ENCODE measurements around the gene NOC2L. TPM values are rescaled to one million over a fixed set of nuclear protein-coding genes. Genes with fewer than 3 reads are reported as not detected.

The NOC2L gene
- total RNA-seq, 4 donors from 2014 or later: 47.4 to 115 (median 74.2) TPM

DNA sequence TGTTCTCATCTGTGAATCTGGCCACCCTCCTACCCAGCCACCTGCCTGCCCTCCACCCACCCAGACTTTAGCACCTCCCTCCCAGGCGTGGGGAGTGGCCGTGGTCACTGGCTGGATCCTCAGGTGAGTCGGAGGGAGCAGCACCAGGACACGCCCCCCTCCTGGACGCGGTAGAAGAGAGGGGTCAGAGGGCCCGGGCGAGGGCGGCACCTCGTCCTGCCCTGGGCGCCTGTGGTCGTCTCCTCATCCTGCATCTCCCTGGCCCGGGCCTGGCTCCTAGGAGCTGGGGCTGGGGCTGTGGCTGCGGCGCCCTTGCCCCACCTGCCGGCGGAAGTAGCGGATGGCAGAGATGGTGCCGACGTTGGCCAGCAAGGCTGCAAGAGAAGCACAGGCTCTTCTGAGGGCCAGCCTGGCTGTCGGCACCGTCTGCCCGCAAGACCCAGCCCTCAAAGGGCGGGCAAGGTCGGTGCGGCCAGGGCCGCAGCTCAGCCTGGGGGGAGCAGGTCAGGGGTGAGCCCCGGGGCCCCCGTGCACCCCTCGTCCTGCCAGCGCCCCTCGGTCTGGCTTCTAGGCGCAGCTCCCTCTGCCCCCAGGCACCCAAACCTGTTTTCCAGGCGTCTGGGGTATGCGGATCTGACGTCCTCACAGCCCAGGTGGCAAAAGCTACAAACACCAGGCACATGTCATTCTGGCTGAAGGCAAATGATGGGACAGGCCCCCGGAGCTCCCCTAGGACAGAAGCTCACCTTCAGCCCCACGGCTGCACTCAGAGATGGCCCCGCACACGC, 17.0 kb upstream of the NOC2L start:
- in situ Hi-C loops (cut with MboI; ENCODE audit: low sequenced_read_pairs in 4 of 4) (no loop called here), intact Hi-C loops (cut with DNase I; ENCODE audit: low total_unique reads) (no loop called here)
- peaks cover 1 to 3% (median 2%) of the 10 kb centered on the region in 3 donors for H3K27me3 ChIP-seq
- peak in 1 of 2 donors; percentile 13 for TF ChIP-seq POLR2A (IDR thresholded peaks at IDR 0.05)
- TF ChIP-seq, protein P1, sequence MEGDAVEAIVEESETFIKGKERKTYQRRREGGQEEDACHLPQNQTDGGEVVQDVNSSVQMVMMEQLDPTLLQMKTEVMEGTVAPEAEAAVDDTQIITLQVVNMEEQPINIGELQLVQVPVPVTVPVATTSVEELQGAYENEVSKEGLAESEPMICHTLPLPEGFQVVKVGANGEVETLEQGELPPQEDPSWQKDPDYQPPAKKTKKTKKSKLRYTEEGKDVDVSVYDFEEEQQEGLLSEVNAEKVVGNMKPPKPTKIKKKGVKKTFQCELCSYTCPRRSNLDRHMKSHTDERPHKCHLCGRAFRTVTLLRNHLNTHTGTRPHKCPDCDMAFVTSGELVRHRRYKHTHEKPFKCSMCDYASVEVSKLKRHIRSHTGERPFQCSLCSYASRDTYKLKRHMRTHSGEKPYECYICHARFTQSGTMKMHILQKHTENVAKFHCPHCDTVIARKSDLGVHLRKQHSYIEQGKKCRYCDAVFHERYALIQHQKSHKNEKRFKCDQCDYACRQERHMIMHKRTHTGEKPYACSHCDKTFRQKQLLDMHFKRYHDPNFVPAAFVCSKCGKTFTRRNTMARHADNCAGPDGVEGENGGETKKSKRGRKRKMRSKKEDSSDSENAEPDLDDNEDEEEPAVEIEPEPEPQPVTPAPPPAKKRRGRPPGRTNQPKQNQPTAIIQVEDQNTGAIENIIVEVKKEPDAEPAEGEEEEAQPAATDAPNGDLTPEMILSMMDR (IDR thresholded peaks at IDR 0.05 in 4 of 5, conservative IDR thresholded peaks at IDR 0.05 in 1 of 5): peak; percentile 49 to 59 (median 56)
- peak overlapping the region; percentile 37 to 47 (median 42) for H3K4me3 ChIP-seq
- peaks cover 16 to 47% of the 10 kb centered on the region in 2 donors for H3K4me1 ChIP-seq
- no peaks in the 10 kb centered on the region for H3K9me3 ChIP-seq
- ATAC-seq (peak; percentile 2 to 22), DNase-seq (peak in 1 of 2 donors; percentile 76)
- no peaks in the 10 kb centered on the region for H3K36me3 ChIP-seq
- peak overlapping the region; percentile 88 to 94 (median 91) for H3K27ac ChIP-seq

DNA sequence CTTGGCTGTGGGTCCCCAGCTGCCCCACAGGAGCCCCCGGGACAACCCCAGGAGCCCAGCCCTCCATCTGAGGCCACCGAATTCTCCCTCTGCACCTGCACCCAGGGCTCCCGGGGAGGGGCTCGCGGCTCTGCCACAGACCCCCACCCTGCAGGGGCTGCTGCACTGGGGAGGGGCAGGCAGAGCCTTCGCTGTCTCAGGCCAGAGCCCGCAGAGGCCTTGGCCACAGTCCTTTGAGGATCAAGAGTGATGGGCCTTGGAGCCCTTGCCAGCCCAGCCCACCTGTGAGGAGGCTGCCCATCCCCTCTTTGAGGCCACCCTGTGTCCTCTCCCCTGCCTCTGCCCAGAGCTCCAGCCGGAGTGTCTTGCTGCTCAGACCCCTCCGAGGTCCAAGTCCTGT, 16.3 kb upstream of the NOC2L start:
- Histone ChIP-seq H3K4me3 (no peak overlapping the region), H3K27me3 (peaks cover 6 to 10% (median 8%) of the 10 kb centered on the region in 3 donors), H3K9me3 (no peaks in the 10 kb centered on the region), H3K4me1 (peaks cover 12 to 44% of the 10 kb centered on the region in 2 donors), H3K36me3 (no peaks in the 10 kb centered on the region), H3K27ac (peak overlapping the region; percentile 88 to 94 (median 91))
- no peak for ATAC-seq
- TF ChIP-seq, protein P1 (IDR thresholded peaks at IDR 0.05 in 4 of 5, conservative IDR thresholded peaks at IDR 0.05 in 1 of 5): no peak
- no peak for TF ChIP-seq POLR2A (IDR thresholded peaks at IDR 0.05)
- peak in 1 of 2 donors; percentile 42 for DNase-seq
- intact Hi-C loops (cut with DNase I; ENCODE audit: low total_unique reads) (no loop called here), in situ Hi-C loops (cut with MboI; ENCODE audit: low sequenced_read_pairs in 4 of 4) (no loop called here)

DNA sequence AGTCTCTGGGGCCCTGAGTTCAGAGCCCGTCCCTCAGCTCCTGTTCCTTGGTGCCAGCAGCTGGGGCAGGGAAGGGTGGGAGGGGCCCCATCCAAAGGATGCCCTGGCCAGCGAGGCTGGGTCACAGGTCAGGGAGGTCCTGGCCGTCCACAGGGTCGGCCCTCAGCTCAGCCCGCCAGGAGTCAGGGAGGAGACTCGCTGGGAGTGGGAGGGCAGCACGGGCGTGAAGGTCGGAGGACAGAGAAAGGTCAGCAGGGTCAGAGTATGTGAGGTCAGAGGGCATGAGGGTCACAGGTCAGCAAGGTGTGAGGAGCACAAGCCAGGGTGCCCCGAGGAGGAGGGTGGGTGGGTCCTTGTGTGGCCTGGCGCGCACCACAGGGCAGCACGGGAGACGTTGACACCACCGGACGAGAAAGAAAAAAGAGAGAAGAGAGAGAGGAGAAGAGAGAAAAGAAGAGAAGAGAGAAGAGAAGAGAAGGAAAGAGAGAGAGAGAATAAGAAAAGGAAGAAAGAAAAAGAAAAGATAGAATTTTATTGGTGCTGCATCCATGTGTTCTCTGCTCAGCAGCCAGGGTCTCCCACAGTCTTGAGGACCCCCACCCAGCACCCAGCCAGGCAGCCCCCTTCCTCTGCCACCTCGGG, 15.8 kb upstream of the NOC2L start:
- ATAC-seq: no peak

DNA sequence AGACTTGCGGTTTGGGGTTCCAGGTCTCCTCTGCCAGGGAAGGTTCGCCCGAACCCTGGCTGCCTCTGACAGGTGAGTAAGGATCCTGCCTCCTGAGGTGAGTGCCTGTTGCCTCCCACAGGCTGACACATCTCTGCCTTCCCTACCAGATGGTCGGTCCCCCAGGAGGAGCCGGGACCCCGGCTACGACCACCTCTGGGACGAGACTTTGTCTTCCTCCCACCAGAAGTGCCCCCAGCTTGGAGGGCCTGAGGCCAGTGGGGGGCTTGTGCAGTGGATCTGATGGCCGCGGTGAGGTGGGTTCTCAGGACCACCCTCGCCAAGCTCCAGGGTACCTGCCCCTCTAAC, 15.2 kb upstream of the NOC2L start:
- TF ChIP-seq, protein P1 (IDR thresholded peaks at IDR 0.05 in 4 of 5, conservative IDR thresholded peaks at IDR 0.05 in 1 of 5): no peak
- TF ChIP-seq POLR2A (IDR thresholded peaks at IDR 0.05): no peak
- H3K27me3 ChIP-seq: peaks cover 6 to 14% (median 12%) of the 10 kb centered on the region in 3 donors
- peak overlapping the region in 2 of 4 donors; percentile 93 to 94 for H3K27ac ChIP-seq
- no peak overlapping the region for H3K4me3 ChIP-seq
- intact Hi-C loops (cut with DNase I; ENCODE audit: low total_unique reads) (no loop called here), in situ Hi-C loops (cut with MboI; ENCODE audit: low sequenced_read_pairs in 4 of 4) (no loop called here)
- H3K9me3 ChIP-seq: no peaks in the 10 kb centered on the region
- ATAC-seq: no peak
- H3K36me3 ChIP-seq: no peaks in the 10 kb centered on the region
- DNase-seq: no peak
- H3K4me1 ChIP-seq: peaks cover 7 to 44% of the 10 kb centered on the region in 2 donors

More for the DNA sequence above, 15.8 kb upstream of the NOC2L start:
- intact Hi-C loops (cut with DNase I; ENCODE audit: low total_unique reads) (no loop called here), in situ Hi-C loops (cut with MboI; ENCODE audit: low sequenced_read_pairs in 4 of 4) (no loop called here)
- no peaks in the 10 kb centered on the region for H3K36me3 ChIP-seq
- peaks cover 12 to 44% of the 10 kb centered on the region in 2 donors for H3K4me1 ChIP-seq
- TF ChIP-seq POLR2A (IDR thresholded peaks at IDR 0.05): no peak
- TF ChIP-seq, protein P1 (IDR thresholded peaks at IDR 0.05 in 4 of 5, conservative IDR thresholded peaks at IDR 0.05 in 1 of 5): no peak
- no peak overlapping the region for H3K4me3 ChIP-seq
- H3K9me3 ChIP-seq: no peaks in the 10 kb centered on the region
- peak overlapping the region; percentile 88 to 94 (median 91) for H3K27ac ChIP-seq
- DNase-seq: peak in 1 of 2 donors; percentile 58
- peaks cover 6 to 14% (median 12%) of the 10 kb centered on the region in 3 donors for H3K27me3 ChIP-seq

Measured in gastrocnemius medialis (tissue), 4 donors.